Common myeloid progenitor, CD34-positive (primary cell): Measurements from ENCODE around the gene YOD1.

Experiments used
- CTCF ChIA-PET: fragments of 350-600 bp; sonication (Branson Sonifier 250); formaldehyde crosslinking; loops from one replicate; lab custom pipeline; 2021; ENCODE audit warnings: antibody characterized with exemption; lab: Charles Lee
- POLR2A ChIA-PET: fragments of 350-600 bp; sonication (Branson Sonifier 250); formaldehyde crosslinking; loops from one replicate; lab custom pipeline; 2021; ENCODE audit warnings: antibody characterized with exemption; lab: Charles Lee
- DNase-seq, 3 donors: peaks; one replicate each; pipeline versions ENCODE4 v3.0.0 to v3.0.0-alpha.2; 2013
- H3K27ac ChIP-seq, 2 experiments: 1 replicate in 1 of 2; 2 replicates in 1 of 2; pipeline ENCODE4 v1.7.0; 2013; ENCODE audit warnings: inconsistent platforms in 2 of 2, low read length in 2 of 2, mild to moderate bottlenecking in 2 of 2, low read depth in 1 of 2, moderate library complexity in 1 of 2; ENCODE audit not compliant: severe bottlenecking in 2 of 2, insufficient read depth in 1 of 2, poor library complexity in 1 of 2
- H3K27me3 ChIP-seq, 5 experiments: replicated peaks in 2 of 5; 1 replicate in 3 of 5; 2 replicates in 2 of 5; pipeline versions ENCODE4 v1.6.1 to v1.7.0; 2013; ENCODE audit warnings: low read length in 4 of 5, mild to moderate bottlenecking in 2 of 5, moderate library complexity in 2 of 5, inconsistent platforms in 1 of 5; ENCODE audit not compliant: insufficient read depth in 5 of 5, control insufficient read depth in 4 of 5
- H3K36me3 ChIP-seq, 4 experiments: 1 replicate in 2 of 4; 2 replicates in 2 of 4; pipeline versions ENCODE4 v1.6.1 to v1.7.0; 2013; ENCODE audit warnings: low read length in 3 of 4, control low read depth in 1 of 4, mild to moderate bottlenecking in 1 of 4; ENCODE audit not compliant: control insufficient read depth in 4 of 4, insufficient read depth in 4 of 4
- H3K4me1 ChIP-seq, 4 experiments: 1 replicate in 3 of 4; 2 replicates in 1 of 4; pipeline versions ENCODE4 v1.6.1 to v1.7.1; 2013; ENCODE audit warnings: low read length in 3 of 4, mild to moderate bottlenecking in 3 of 4, control low read depth in 1 of 4, inconsistent platforms in 1 of 4, moderate library complexity in 1 of 4; ENCODE audit not compliant: control insufficient read depth in 4 of 4, insufficient read depth in 4 of 4; ENCODE audit errors: control extremely low read depth in 1 of 4
- H3K4me3 ChIP-seq, 7 experiments: 1 replicate in 4 of 7; 2 replicates in 3 of 7; pipeline versions ENCODE4 v1.5.1 to v1.7.0; 2013; ENCODE audit warnings: mild to moderate bottlenecking in 7 of 7, low read length in 6 of 7, moderate library complexity in 6 of 7, inconsistent platforms in 2 of 7, low read depth in 2 of 7, control low read depth in 1 of 7; ENCODE audit not compliant: insufficient read depth in 4 of 7, control insufficient read depth in 1 of 7; ENCODE audit errors: extremely low read depth in 1 of 7
- H3K9me3 ChIP-seq, 5 experiments: 1 replicate in 4 of 5; 2 replicates in 1 of 5; pipeline versions ENCODE4 v1.6.1 to v1.7.1; 2013; ENCODE audit warnings: low read length in 4 of 5, mild to moderate bottlenecking in 2 of 5, inconsistent platforms in 1 of 5, low read depth in 1 of 5, moderate library complexity in 1 of 5; ENCODE audit not compliant: control insufficient read depth in 4 of 5, insufficient read depth in 2 of 5; ENCODE audit errors: control extremely low read depth in 1 of 5
- WGBS: methylation state at CpG from one replicate; pipeline ENCODE4 v1.1.5; 2013; ENCODE audit not compliant: insufficient coverage; 5-methylcytosine and 5-hydroxymethylcytosine counted together

The YOD1 gene

GRCh38 chr1:207088161-207088560, 37.2 kb upstream of the YOD1 start:
- Histone ChIP-seq H3K4me3 (no peak overlapping the region), H3K36me3 (no peaks in the 10 kb centered on the region), H3K27me3 (no peaks in the 10 kb centered on the region), H3K27ac (no peak overlapping the region), H3K4me1 (peaks cover 0 to 33% (median 14%) of the 10 kb centered on the region in 4 experiments), H3K9me3 (no peaks in the 10 kb centered on the region)
- 100% methylated on average over 1 of the region's 2 CpGs for WGBS
- no peak for DNase-seq
- POLR2A ChIA-PET, result no interaction called here
- CTCF ChIA-PET, result interaction anchor here (1.4 to 2.2 kb wide), 2 partner anchors 16 to 412 kb away, joined by 3 to 7 read pairs; no protein-coding TSS in a partner anchor

- Histone ChIP-seq H3K36me3 (no peaks in the 10 kb centered on the region), H3K27ac (no peak overlapping the region), H3K9me3 (no peaks in the 10 kb centered on the region), H3K4me3 (no peak overlapping the region), H3K4me1 (peaks cover 0 to 30% (median 12%) of the 10 kb centered on the region in 4 experiments), H3K27me3 (no peaks in the 10 kb centered on the region)
- ChIA-PET POLR2A (no interaction called here), CTCF (interaction anchor here (1.1 to 4.8 kb wide), 3 partner anchors 319 to 414 kb away, joined by 3 to 38 read pairs (median 4); no protein-coding TSS in a partner anchor)
- DNase-seq, result no peak
- WGBS, result no CpG with 5 or more reads among the region's 3 CpGs
Measured at GRCh38 chr1:207085887-207086286, 34.9 kb upstream of the YOD1 start.

- WGBS, result 6% methylated on average over 6 of the region's 8 CpGs
- ChIA-PET CTCF (interaction anchor here (0.6 to 4.8 kb wide), 23 partner anchors 10 to 426 kb away, joined by 3 to 38 read pairs (median 4); partner anchors contain the start of genes CD55 and CR1), POLR2A (no interaction called here)
- H3K4me3 ChIP-seq, result no peak overlapping the region
- H3K27ac ChIP-seq, result no peak overlapping the region
- H3K9me3 ChIP-seq, result no peaks in the 10 kb centered on the region
- H3K27me3 ChIP-seq, result no peaks in the 10 kb centered on the region
- no peaks in the 10 kb centered on the region for H3K36me3 ChIP-seq
- DNase-seq, result peak; percentile 78 to 84 (median 83)
- H3K4me1 ChIP-seq, result peaks cover 0 to 26% (median 12%) of the 10 kb centered on the region in 4 experiments
Measured at GRCh38 chr1:207084701-207085180, 33.7 kb upstream of the YOD1 start.

GRCh38 chr1:207084232-207084631, 33.2 kb upstream of the YOD1 start:
- ChIA-PET POLR2A (no interaction called here), CTCF (interaction anchor here (0.6 to 4.8 kb wide), 26 partner anchors 10 to 589 kb away, joined by 3 to 38 read pairs (median 4); partner anchors contain the start of genes CD55 and CR1)
- H3K27me3 ChIP-seq, result no peaks in the 10 kb centered on the region
- 100% methylated on average over 1 of the region's 2 CpGs for WGBS
- H3K4me3 ChIP-seq, result no peak overlapping the region
- no peaks in the 10 kb centered on the region for H3K36me3 ChIP-seq
- H3K27ac ChIP-seq, result no peak overlapping the region
- no peak for DNase-seq
- peaks cover 0 to 21% (median 9%) of the 10 kb centered on the region in 4 experiments for H3K4me1 ChIP-seq
- no peaks in the 10 kb centered on the region for H3K9me3 ChIP-seq

GRCh38 chr1:207081806-207082205, 30.8 kb upstream of the YOD1 start:
- Histone ChIP-seq H3K27me3 (no peaks in the 10 kb centered on the region), H3K4me1 (peaks cover 2 to 14% (median 3%) of the 10 kb centered on the region in 4 experiments), H3K27ac (no peak overlapping the region), H3K9me3 (no peaks in the 10 kb centered on the region), H3K36me3 (no peaks in the 10 kb centered on the region), H3K4me3 (no peak overlapping the region)
- no peak for DNase-seq
- WGBS, result no CpG with 5 or more reads among the region's 2 CpGs
- ChIA-PET CTCF (interaction anchor here (0.7 to 4.8 kb wide), 4 partner anchors 22 to 326 kb away, joined by 3 to 38 read pairs (median 4); no protein-coding TSS in a partner anchor), POLR2A (no interaction called here)

GRCh38 chr1:207081088-207081487, 30.1 kb upstream of the YOD1 start:
- Histone ChIP-seq H3K4me3 (no peak overlapping the region), H3K27me3 (no peaks in the 10 kb centered on the region), H3K36me3 (no peaks in the 10 kb centered on the region), H3K9me3 (no peaks in the 10 kb centered on the region), H3K27ac (no peak overlapping the region), H3K4me1 (peaks cover 2 to 14% (median 3%) of the 10 kb centered on the region in 4 experiments)
- no peak for DNase-seq
- POLR2A ChIA-PET, result no interaction called here
- WGBS, result no CpG with 5 or more reads among the region's 2 CpGs
- CTCF ChIA-PET, result interaction anchor here (0.7 to 2.1 kb wide), 5 partner anchors 10 to 412 kb away, joined by 3 to 6 read pairs (median 4); no protein-coding TSS in a partner anchor

GRCh38 chr1:207079706-207080241, 28.8 kb upstream of the YOD1 start:
- WGBS, result 73% methylated on average over 3 of the region's 6 CpGs
- H3K9me3 ChIP-seq, result no peaks in the 10 kb centered on the region
- H3K27ac ChIP-seq, result no peak overlapping the region
- H3K27me3 ChIP-seq, result no peaks in the 10 kb centered on the region
- ChIA-PET POLR2A (no interaction called here), CTCF (interaction anchor here (0.8 to 2.6 kb wide), 15 partner anchors 19 to 419 kb away, joined by 3 to 22 read pairs (median 4); no protein-coding TSS in a partner anchor)
- H3K4me1 ChIP-seq, result peaks cover 0 to 6% (median 1%) of the 10 kb centered on the region in 4 experiments
- no peaks in the 10 kb centered on the region for H3K36me3 ChIP-seq
- H3K4me3 ChIP-seq, result no peak overlapping the region
- no peak for DNase-seq
